ENCODE measurements around the gene EXOC4.

Gene EXOC4

GRCh38 chr7:133931053-133931452 lies 678.2 kb downstream of the EXOC4 start:
- no peak for TF ChIP-seq CTCF (IDR thresholded peaks at IDR 0.05)

- no peak for TF ChIP-seq CTCF (IDR thresholded peaks at IDR 0.05)
Observed at GRCh38 chr7:133932591-133932990, 679.7 kb downstream of the EXOC4 start.

GRCh38 chr7:133934262-133934976 lies 681.5 kb downstream of the EXOC4 start:
- TF ChIP-seq CTCF (IDR thresholded peaks at IDR 0.05): no peak

GRCh38 chr7:133934977-133935330 lies 682.1 kb downstream of the EXOC4 start:
- TF ChIP-seq CTCF (IDR thresholded peaks at IDR 0.05): no peak

- TF ChIP-seq CTCF (IDR thresholded peaks at IDR 0.05): no peak
Observed at GRCh38 chr7:133936074-133936473, 683.2 kb downstream of the EXOC4 start.

GRCh38 chr7:133937786-133938185 lies 684.9 kb downstream of the EXOC4 start:
- TF ChIP-seq CTCF (IDR thresholded peaks at IDR 0.05): no peak

GRCh38 chr7:133940368-133940767 lies 687.5 kb downstream of the EXOC4 start:
- TF ChIP-seq CTCF (IDR thresholded peaks at IDR 0.05): no peak

GRCh38 chr7:133941496-133941895 lies 688.6 kb downstream of the EXOC4 start:
- no peak for TF ChIP-seq CTCF (IDR thresholded peaks at IDR 0.05)

Data from LNCAP (cell line).